GM19467 (cell line): ENCODE data around the gene SLC22A23.

Experiments used
- ATAC-seq: cut with Tn5 transposase; IDR thresholded peaks from one replicate; pipeline ENCODE4 v1.9.1; 2021; ENCODE audit warnings: mild to moderate bottlenecking, moderate library complexity; ENCODE audit not compliant: unreplicated experiment

Gene SLC22A23

DNA sequence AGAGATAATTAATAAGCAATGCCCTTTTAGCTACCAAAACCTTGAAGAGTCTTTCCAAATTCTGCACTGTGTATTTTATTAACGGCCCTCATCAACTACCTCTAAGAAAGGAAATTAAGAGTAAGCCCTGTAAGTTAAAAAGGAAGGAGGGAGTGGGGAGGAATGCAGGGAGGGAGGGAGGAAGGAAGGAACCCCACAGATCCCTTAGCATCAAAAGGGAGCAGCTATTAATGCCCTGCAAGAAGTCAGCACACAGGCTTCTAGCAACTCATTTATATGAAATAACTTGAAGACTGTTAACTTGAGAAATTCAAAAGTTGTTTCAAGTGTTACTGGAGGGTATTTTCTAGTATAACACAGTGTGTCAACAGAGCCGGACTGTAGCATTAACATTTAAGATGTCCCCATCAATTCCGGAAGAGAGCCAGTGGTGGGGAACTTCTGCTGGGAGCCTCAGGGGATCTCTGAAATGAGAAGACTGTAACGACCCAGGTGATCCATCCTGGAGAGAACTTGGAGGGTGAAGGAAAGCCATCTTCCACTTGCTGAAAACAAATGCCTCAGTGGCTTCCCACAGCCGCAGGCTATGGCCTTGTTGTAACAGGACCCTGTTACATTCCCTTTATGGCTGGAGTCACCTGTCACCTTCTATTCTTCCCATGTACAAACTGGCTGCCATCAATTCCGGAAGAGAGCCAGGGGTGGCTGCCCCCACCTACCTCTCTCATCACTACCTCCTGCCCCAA, 33.2 kb downstream of the SLC22A23 start:
- ATAC-seq = no peak

DNA sequence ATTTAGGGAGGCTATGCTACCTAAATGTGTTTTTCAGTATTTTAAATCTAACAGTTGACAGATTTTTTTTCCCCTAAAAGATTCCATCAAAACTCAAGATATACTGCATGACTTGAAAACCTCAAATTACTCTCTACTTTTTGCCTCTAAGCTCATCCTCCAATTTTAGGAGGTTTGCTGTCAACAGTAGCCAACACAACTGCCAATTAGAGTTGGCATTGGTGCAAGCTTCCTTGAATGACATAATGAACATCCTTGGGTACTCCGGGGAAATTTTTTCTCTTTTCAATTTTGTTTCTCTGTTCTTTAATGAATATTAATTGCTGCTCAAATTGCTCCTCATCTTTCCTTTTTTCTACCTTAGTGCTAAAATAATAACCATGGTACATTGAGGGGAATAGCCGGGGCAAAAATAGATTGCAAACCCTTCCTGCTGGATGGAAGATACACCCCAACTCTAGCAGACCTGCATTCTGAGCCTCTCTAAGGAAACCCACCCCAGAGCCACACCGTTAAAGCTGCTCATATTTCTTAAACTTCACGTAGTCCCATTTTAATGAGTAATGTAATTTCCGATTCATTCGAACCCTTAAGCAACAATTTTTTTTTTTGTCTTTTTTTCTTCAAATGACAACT, 34.3 kb downstream of the SLC22A23 start:
- ATAC-seq = no peak

DNA sequence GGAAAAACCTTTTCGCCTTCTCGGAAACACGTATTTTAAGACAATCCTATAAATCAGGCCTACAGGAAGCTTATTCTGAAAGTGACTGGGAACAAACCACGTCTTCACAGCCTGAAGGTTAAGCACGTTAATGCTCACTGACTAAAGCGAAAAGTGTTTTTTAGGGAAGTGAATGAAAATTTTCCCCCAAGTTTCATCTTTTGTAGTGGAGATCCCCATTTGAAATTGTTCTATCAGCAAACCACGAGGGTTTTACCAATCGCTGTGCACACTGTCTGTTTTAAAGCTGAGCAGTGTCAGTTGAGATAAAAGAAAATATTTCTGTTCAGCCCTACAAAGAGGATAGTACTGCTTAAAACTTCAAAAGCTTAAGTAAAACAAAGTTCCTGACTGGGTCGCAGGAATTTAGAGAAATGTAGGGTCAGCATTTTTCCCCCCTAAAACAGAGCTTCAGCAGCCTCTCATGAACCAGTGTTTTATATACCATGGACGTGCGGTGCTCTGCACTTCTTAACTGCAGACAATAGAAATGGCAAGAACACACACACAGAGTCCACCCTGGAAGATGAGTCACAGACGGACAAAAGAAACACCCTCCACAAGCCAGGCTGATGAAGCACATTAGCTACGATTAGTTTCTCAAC, 34.9 kb downstream of the SLC22A23 start:
- ATAC-seq = no peak

DNA sequence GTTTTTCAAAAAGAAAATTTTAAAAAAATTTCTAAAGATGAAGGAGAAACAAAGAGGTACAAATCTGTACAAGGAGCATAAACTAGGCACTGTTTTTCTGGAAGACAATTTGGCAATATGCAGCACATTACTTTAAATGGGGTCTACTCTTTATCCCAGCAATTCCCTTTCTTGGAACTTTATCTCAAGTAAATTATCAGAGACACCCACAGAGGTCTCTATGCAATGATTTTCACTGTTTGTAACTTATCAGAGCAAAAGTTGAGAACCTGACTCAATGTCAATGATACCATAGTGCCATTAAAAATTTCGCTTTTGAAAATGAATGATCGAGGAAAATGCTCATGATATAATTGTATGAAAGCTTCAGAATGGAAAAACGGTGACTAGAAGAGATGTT, 35.7 kb downstream of the SLC22A23 start:
- no peak for ATAC-seq

DNA sequence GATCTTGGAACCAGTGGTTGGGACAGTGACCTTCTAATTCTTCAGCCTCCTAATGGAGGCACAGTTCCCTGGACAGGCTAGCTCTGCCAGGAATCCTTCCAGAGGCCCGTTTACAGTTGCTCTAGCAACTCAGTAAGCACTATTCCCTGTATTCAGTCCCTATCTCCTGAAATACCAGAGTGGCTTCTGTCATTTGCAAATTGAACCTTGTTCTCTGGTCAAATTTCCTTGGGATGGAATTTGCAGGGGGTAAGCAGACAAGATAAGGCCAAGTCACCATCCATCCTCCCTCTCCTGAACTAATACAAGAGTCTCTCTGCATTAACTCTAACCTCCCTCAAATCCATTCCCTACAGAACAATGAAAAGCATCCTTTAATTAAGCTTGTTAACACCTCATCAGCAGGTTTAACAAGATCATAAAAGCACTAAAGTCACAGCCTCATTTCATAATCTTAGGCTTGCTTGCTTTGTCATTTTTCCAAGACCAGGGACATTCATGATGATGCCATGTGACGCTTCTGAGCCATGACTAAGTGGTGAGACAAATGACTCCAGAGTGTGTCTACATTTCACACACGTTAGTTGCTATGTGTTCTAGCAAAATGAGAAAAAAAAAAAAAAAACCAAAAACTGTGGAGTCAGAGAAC, 37.1 kb downstream of the SLC22A23 start:
- ATAC-seq = no peak

DNA sequence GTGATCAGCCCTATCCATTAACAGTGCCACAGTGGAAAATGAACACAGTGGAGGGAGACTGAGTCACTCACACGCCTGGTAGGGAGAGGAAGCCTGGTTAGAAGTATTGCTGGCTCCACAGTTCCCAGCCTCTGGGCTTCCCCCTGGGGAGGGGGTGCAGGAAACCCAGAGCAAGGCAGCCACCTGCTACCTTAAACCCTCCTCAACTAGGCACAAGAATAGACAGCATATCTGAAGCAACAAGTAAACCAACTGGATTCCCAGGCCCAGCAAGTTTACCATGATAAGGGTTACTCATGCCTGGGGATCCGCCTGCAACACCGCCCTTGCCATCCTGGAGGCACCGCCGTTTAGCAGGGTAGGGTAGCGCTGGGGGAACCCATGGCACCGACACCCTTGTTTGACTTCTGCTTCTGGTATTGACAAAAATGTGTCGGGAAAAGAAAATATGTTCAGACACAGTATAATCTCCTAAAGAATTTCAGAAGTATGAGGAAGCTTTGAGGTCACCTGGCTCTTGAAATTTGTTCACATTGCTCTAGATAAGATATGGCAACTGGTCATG, 38.3 kb downstream of the SLC22A23 start:
- ATAC-seq = no peak

DNA sequence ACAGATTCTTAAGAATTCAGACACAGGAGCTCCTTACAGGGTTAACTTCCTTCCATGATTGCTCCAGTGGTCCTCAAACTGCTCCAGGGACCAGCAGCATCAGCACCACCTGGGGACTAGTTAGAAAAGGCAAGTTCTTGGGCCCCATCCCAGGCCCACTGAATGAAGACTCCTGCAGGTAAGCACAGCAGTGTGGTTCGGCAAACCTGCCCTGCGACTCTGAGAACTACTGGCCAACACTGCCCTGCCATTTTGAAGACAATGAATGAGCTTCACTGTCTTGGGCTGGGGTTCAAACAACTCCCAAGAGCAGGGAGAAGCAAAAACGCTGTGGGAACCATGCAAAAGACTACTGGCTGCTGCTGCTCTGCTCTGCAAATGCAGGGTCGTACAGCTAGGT, 39.4 kb downstream of the SLC22A23 start:
- no peak for ATAC-seq

DNA sequence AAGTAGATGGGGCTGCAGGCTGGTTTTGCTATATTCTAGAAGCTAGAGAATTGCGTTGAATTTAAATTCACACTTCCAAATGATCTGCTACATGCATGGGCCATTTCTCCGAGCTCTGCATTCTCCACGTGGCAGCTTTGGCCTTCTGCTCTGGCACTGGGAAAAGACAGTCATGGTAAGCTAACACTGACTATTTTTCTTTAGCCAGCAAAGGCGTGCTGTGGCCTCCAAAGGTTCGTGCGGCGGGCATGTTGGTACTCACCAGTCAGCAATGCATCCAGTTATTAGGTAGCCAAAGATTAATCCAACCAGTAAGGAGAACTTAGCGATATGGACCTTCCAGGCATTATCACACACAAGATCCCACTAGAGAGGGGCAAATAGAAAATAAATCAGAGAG, 41.4 kb downstream of the SLC22A23 start:
- no peak for ATAC-seq

DNA sequence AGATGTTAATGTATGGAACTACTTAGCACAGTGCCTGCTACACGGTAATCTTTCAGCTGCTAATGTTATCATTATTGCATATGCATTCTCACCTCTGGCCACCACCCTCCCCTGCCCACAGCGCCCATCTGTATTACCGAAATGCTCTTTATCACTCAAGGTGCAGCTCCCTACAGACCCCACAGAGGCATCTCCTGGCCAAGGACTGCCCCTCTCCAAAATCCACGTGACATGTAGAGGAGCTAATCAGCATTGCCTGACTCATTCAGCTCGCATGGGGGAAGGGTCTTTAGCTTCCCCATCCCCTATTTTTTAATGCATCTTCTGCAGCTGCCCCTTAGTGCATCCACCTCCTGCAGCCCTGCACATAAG, 41.8 kb downstream of the SLC22A23 start:
- ATAC-seq = no peak

DNA sequence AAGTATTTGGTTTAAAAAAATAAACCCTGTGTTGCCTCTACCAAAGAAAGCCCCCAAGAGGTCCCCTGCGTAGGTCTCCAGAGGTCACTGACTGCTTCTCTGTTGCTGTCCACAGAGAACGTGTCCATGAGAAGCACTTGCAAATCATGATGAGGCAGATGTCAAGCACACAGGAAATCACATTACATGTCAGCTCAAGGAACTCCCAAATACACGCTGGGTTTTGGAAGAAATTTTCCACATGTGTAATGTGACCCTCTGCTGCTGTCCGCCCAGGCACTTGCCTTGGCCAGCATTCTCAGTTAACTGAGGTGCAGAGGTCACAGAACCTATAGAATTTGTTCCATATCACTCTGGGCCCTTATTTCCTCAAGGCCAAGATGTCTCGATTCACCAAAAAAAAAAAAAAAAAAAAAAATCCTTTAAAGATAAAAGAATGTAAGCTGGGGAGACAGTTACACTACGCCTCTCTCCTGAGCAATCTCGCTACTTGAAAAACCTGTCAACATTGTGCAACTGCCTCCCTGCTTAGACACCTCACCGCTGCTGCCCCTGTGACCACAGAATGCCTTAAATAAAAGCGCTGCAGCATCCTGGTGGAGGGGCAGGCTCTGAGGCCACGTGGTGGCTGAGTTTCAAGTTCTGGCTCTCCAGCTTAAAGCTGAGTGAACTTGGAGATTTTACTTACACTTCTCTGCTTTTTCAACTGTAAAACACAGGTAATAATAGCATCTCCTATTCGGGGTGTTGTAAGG, 42.3 kb downstream of the SLC22A23 start:
- ATAC-seq = no peak

DNA sequence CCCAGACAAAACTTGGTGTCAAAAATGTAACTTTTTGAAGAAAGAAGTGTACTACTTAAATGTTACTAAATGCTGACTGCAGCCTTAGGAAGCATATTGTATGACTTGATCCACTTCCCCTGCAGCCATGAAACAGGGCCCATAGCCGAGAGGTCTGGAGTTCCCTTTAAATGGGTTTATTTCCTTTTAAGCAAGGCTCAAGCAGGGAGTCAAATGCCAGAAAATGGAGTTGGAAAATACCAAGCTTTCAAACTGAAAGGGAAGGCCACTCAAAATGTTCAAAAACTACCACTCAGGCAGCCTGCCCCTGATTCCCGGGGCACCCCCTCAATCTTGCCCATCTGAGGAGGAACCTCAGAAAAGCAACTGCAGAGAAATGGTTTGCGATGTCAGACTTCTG, 43.3 kb downstream of the SLC22A23 start:
- ATAC-seq = no peak

DNA sequence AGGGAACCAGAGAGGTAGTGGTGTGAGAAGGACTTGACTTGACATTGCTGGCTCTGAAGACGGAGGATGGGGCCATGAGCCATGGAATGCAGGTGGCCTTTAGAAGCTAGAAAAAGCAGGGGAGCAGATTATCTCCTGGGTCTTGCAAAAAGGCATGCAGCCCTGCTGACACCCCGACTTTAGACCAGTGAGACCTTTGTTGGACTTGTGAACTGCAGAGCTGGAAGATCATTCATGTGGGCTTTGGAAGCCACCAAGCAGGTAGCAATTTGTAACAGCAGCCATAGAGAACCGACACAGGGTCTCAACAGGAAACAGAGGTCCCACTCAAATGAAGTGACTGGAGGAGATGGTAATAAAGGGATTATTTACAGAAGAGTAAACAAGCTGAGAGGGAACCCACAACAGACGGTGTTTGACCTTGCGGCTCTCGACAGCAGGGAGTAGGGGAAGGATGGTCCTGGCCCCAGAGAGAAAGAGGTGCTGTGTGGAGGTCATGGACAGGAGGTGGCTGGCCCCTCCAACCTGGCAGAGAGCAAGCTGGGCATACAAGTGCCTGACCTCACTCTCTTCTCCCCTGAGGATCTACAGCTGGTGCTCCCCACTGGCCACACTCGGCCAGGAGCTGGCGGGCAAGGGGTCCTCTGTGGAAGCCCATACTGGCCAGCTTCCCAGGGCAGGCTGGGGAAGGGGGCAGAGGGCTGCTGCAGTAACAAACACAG, 43.9 kb downstream of the SLC22A23 start:
- no peak for ATAC-seq

DNA sequence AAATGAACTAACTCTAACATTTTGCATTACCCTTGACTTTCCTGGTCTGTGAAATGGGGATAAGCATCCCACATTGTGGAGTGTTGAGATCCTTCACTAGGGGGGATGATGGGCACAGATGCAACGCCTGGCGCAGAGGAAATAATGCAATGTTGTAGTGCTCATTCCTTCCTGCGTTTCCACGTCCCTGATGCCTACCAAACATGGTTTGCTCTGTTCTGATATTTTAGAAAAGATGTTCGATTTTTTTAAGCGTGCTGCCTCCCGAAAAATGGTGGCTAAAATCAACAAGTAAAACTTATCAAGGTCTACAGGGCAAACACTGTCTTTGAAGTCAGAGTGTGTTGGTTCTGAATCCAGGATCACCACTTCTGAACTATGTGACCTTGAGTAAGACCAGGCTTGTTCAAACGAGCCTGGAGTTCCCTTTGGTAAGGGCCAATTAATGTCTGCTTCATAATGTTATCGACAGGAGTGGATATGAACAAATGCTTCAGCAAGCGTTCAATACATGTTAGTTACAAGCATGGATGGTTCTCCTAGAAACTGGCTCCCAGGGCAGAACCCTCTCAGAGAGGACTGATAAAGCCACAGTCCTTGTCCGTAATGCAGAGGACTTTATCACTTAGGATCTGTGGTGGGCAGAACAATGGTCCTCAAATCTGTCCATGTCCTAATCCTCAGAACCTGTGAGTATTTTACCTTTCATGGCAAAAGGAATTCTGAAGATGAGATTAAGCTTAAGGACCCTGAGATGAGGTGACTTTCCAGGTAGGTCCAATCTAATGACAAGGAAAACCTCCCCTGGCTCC, 44.7 kb downstream of the SLC22A23 start:
- ATAC-seq = no peak

DNA sequence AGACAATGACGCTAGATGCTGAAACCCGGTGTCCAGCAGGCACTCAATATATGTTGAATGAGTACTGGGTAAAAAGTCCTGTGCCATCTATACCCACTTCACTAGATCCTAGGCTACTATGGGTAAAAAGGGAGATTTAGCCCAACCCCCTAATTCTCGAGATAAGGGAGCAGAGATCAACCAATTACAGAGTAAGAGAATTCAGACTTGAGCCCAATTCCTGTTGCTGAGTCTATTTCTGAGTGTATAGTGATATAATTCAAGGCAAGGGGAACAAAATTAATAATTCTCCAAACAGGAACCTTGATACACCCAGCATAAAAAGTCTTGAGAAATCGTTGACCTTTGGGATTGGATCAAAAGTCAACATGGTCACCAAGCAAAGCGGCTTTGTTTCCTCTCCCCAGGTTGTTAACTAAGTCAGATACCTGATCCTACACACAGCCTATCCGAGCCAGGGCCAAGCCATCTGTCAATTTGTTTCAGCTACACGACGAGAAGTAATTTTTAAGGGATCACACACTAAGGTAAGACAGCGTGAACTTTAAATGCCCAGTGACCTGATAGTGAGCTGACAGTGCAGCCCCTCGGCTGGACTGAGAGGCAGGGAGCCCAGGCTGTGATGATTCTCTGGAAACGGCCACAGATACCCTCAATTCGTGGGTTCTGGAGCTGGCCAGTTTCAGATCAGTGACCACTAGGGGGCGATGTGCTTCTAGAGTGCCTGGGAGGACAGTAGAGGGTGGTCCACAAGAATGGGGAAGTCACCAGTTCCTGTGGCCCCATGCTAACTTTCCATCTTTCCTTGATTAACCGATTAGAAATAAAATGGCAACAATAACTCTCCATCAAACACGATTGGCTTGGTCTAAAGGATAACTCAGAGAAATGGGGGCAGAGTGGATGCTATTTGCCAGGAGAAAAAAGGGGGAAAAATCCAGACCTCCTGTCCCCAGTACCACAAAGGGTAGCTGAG, 46.2 kb downstream of the SLC22A23 start:
- no peak for ATAC-seq

DNA sequence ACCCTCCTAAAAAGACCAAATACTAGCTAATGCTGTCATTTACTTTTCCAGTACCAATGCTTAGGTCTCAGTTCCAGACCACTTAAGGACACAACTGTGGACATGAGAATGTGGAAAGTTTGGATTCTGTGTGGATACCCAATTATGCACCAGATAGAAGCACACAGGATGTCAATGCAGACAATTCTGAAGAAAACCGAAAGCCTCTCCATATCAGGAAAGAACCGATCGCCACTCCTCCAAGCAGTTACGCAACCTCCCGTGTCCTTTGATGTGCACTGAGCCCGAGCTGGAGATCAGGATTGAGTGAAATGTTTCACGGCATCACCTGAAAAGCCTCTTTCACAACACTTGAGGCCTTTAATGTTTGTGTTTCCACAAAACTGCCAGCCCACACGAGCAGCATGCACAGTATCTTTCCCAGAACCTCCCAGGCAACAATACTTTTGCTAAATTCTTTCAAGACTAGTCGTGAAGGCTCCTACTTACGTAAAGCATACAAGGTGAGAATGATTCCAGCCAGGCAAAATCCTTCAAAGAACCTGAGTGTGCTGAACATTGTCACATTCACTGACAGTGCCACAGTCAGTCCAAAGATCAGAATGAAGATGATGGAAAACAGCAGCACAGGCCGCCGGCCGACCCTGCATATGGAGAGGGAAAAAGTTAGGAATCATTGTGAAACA, 47.0 kb downstream of the SLC22A23 start:
- ATAC-seq = no peak

DNA sequence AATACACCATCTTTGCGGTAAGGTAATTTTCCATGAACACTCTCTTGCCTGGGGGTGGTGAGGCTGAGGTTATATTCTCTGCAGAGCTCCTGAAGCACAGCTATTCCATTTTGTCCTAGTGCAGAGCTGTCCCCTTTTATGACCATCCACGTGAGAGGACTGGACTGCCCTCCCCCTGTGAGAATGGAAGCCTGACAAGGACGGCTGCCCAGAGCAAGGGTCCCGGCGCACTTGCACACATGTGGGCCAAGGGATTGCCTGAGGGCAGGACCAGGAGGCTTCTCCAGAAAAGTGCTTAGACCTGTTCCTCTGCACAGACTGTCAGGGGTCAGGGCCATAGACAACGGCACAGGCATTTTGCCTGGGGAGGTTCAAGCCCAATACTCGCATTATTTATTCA, 48.2 kb downstream of the SLC22A23 start:
- no peak for ATAC-seq

DNA sequence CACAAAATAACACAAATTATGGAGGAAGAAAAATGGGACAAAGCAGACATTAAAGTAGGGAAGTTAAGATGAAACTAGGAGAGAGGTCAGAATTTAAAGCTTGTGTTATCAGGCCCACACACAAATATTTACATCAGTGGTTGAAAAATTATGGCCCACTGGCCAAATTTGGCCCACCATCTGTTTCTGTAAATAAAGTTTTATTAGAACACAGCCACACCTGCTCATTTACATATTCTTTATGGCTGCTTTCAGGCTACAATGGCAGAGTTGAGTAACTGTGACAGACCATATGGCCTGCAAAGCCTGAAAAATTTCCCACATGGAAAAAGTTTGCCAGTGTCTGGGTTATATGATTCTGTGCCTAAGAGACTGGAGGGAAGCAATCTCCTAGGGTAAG, 49.0 kb downstream of the SLC22A23 start:
- ATAC-seq = no peak
